HUES64 (cell line): ENCODE measurements around the gene RHOD.

Experiments
- H3K27ac ChIP-seq: 2 replicates; pipeline ENCODE4 v1.7.0; 2013; ENCODE audit warnings: low read depth, low read length, inconsistent platforms
- H3K27me3 ChIP-seq: 2 replicates; pipeline ENCODE4 v1.6.1; 2013; ENCODE audit warnings: mild to moderate bottlenecking, low read length; ENCODE audit not compliant: insufficient read depth
- H3K36me3 ChIP-seq: 2 replicates; pipeline ENCODE4 v1.6.1; 2013; ENCODE audit warnings: mild to moderate bottlenecking, low read length; ENCODE audit not compliant: insufficient read depth
- H3K4me1 ChIP-seq: 2 replicates; pipeline ENCODE4 v1.6.1; 2013; ENCODE audit warnings: mild to moderate bottlenecking, low read length, moderate library complexity; ENCODE audit not compliant: insufficient read depth
- H3K4me3 ChIP-seq: 2 replicates; pipeline ENCODE4 v1.5.1; 2013; ENCODE audit warnings: mild to moderate bottlenecking, low read length, moderate library complexity
- H3K9ac ChIP-seq: 2 replicates; pipeline ENCODE4 v1.6.1; 2013; ENCODE audit warnings: mild to moderate bottlenecking, low read depth, low read length
- H3K9me3 ChIP-seq: 2 replicates; pipeline ENCODE4 v1.6.1; 2013; ENCODE audit warnings: low read depth, low read length; ENCODE audit not compliant: insufficient read depth
- WGBS: fragments of 150-250, 120-280 bp; methylation state at CpG from one replicate; pipeline ENCODE4 v1.1.7; 2013; ENCODE audit warnings: missing lambda C conversion rate; 5-methylcytosine and 5-hydroxymethylcytosine counted together

The RHOD gene

DNA sequence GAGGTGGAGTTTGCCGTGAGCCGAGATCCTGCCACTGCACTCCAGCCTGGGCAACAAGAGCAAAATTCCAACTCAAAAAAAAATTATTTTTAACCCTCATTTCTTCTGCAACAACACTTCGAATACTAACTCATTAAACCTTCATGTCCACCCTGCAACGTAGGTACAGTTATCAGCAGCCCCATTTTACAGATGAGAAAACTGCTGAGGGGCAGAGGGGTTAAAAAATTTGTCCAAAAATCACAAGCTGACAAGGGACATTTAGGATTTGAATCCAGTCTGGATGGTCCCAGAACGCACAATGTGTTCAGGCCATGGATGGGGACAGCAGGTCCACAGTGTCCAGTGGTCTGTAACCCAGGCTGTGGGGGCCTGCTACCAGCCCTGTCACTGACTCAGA, 29.0 kb downstream of the RHOD start:
- WGBS: 97% methylated on average over 5 of the region's 5 CpGs
- no peak overlapping the region for H3K27ac ChIP-seq
- no peaks in the 10 kb centered on the region for H3K36me3 ChIP-seq

DNA sequence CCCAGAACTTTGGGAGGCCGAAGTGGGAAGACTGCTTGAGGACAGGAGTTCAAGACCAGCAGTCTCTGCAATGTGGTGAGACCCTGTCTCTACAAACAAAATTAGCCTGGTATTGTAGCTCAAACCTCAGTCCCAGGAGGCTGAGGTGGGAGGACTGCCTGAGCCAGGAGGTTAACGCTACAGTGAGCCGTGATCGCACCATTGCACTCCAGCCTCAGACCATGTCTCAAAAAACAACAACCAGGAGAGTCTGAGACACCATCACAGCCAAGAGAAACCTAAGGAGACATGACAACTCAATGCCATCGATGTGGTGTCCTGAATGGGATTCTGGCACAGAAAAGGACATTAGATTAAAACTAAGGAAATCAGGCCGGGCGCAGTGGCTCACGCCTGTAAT, 34.1 kb downstream of the RHOD start:
- Histone ChIP-seq H3K27ac (no peak overlapping the region), H3K4me1 (no peaks in the 10 kb centered on the region), H3K9ac (no peak overlapping the region), H3K4me3 (no peak overlapping the region), H3K9me3 (no peaks in the 10 kb centered on the region), H3K27me3 (no peaks in the 10 kb centered on the region), H3K36me3 (no peaks in the 10 kb centered on the region)
- 95% methylated on average over 8 of the region's 8 CpGs for WGBS

More for the DNA sequence above, 29.0 kb downstream of the RHOD start:
- Histone ChIP-seq H3K9me3 (no peaks in the 10 kb centered on the region), H3K4me3 (no peak overlapping the region), H3K4me1 (no peaks in the 10 kb centered on the region), H3K27me3 (no peaks in the 10 kb centered on the region), H3K9ac (no peak overlapping the region)

DNA sequence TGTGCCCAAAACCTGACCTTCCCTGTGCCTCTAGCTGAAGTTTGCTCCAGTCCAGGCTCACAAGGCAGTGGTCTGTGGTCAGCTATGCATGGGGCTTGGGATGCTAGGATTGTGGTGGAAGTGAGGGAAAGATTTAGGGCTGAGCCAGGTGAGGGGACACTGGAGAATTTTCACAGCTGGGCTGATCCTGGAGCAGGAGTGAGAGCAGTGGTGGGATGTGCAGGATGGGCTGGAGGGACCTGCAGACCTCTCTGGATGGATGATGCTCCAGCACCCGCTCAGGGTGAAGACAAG, 38.5 kb downstream of the RHOD start:
- Histone ChIP-seq H3K36me3 (no peaks in the 10 kb centered on the region), H3K27me3 (no peaks in the 10 kb centered on the region), H3K27ac (no peak overlapping the region), H3K4me1 (no peaks in the 10 kb centered on the region), H3K4me3 (no peak overlapping the region), H3K9ac (no peak overlapping the region), H3K9me3 (no peaks in the 10 kb centered on the region)
- WGBS: 96% methylated on average over 1 of the region's 1 CpG

DNA sequence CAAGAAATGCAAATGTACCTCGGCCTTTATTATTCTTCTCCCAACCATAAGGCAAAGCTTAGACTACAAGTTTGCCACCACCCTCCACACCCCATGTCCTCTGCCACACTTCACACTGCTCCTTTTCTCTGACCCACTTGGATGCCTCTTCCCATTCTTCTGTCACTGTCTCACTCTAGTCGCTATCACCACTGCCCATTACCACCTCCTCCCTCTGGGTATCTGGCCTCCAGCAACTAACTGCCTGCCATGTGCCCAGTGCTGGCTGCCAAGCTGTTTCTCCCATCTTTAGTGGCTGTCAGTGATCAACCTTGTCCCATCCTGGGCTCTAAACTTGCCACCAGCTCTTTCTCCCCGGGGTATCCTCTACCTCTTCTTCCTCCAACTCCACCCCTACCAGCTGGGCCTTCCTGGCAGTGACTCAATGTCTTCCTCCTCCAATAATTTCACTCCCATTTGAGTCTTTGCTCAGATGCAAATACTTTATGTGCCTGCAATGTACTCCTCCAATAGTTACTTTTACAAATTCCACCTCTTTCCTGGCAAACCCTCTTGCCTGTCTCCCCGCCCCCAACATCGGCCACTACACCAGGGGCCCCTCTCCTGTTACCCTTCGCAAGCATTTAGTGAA, 42.3 kb downstream of the RHOD start:
- Histone ChIP-seq H3K36me3 (no peaks in the 10 kb centered on the region), H3K9ac (no peak overlapping the region), H3K4me3 (no peak overlapping the region), H3K27ac (no peak overlapping the region), H3K9me3 (no peaks in the 10 kb centered on the region), H3K27me3 (no peaks in the 10 kb centered on the region), H3K4me1 (no peaks in the 10 kb centered on the region)
- 89% methylated on average over 6 of the region's 6 CpGs for WGBS

DNA sequence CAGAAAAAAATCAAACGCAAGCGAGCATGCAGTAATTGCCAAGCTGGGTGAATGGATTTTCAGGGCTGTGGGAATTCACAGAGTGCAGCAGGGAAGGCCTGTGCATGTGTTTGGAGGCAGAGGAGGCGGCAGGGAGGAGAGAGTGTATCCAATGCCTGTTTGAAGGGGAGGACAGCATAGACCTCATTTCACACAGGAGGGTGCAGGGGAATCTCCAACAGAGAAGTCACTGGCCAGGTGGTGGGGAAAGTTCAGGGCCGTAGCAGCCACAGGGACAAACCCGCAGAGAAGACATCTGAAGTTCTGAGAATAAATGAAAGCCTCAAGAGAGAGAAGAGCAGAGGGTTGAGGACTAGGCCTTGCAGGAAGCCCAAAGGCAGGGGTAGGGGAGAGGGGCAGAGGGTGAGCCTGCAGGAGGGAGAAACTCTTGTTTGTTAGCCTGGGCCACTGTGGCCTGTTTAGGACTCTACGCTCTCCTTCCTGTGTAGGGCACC, 43.2 kb downstream of the RHOD start:
- no peaks in the 10 kb centered on the region for H3K9me3 ChIP-seq
- no peaks in the 10 kb centered on the region for H3K4me1 ChIP-seq
- H3K36me3 ChIP-seq: no peaks in the 10 kb centered on the region
- WGBS: 92% methylated on average over 6 of the region's 6 CpGs
- H3K27ac ChIP-seq: no peak overlapping the region
- no peaks in the 10 kb centered on the region for H3K27me3 ChIP-seq
- H3K4me3 ChIP-seq: no peak overlapping the region
- no peak overlapping the region for H3K9ac ChIP-seq

DNA sequence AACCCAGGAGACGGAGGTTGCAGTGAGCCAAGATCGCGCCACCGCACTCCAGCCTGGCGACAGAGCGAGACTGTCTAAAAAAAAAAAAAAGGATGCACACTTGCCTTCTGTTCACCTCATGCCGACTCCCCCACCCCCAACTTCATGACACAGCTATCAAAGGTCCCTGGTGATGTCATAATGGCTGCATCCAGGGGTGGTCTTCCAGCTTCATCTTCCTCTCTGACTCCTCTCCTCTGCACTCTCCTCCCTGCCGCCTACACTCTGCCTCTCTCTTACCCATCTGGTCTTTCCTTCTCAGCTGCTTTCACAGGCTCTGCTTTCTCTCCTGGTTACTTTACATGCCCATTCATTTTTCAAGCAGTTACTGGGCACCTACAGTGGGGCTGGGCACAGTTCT, 46.0 kb downstream of the RHOD start:
- no peak overlapping the region for H3K4me3 ChIP-seq
- 92% methylated on average over 8 of the region's 8 CpGs for WGBS
- no peak overlapping the region for H3K9ac ChIP-seq
- no peak overlapping the region for H3K27ac ChIP-seq
- H3K4me1 ChIP-seq: no peaks in the 10 kb centered on the region
- no peaks in the 10 kb centered on the region for H3K9me3 ChIP-seq
- no peaks in the 10 kb centered on the region for H3K36me3 ChIP-seq
- no peaks in the 10 kb centered on the region for H3K27me3 ChIP-seq

DNA sequence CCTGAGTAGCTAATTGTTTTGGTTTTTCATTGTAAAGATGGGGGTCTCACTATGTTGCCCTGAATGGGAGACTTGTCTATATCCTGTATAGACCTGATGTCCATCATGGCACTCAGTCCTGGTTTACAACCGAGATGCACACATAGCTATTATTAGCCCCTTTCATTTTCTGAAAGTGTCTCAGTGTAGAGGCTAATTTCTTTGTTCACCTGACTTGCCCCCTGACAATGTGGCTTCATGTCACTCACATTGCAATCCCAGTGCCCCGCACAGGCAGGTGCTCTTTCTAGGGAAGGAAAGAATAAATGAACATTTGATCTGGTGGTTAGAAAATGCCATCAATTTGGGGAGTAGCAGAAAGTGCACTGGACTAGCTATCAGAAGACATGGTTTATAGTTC, 49.3 kb downstream of the RHOD start:
- Histone ChIP-seq H3K4me3 (no peak overlapping the region), H3K4me1 (no peaks in the 10 kb centered on the region), H3K27me3 (no peaks in the 10 kb centered on the region), H3K9me3 (no peaks in the 10 kb centered on the region), H3K27ac (no peak overlapping the region), H3K9ac (no peak overlapping the region), H3K36me3 (no peaks in the 10 kb centered on the region)
- WGBS: 83% methylated on average over 2 of the region's 2 CpGs

DNA sequence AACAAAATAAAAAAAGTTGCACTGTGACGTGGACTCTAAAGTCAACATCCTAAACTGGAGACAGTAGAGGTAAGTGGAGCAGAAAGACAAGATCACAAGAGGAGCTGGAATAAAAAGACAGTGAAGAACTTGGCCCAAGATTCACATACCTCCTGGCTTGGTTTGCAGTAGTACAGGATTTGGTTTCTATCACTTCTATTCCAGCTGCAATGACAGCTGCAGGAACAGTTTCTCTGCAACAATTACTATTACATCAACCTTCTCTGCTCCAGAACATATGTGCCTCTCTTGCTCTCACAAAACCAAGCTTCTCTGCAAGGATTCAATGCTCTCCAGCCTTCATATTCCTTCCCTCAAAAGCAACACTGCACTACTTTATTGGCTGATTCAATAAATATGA, 54.6 kb downstream of the RHOD start:
- no peak overlapping the region for H3K27ac ChIP-seq

DNA sequence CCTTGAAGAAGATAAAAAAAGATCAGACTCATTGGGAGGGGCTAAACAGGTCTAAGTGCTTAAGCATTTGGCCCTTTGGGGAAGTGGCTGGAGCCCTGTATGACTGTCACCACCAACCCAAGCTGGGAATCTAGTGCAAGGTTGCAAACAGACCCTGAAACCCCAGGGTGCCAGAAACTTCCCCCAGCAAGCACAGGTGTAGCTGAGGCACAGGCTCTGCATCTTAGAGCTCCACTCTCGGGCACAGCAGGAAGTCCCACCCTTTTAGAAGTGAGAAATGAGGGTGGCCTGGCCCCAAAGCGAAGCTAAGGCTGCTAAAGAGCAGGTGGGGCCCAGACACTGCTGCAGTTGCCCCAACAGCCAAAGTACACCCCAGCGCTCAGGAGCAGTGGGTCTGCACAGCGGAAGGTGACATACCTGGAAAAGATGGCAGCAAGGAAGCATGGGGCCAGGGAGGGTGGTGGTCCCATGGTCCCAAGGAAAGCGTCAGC, 56.6 kb downstream of the RHOD start:
- WGBS: 80% methylated on average over 5 of the region's 5 CpGs
- Histone ChIP-seq H3K27ac (no peak overlapping the region), H3K27me3 (peaks cover 11% of the 10 kb centered on the region; the same call in 1 of the 2 replicates), H3K4me1 (peaks cover 14% of the 10 kb centered on the region), H3K4me3 (no peak overlapping the region), H3K36me3 (no peaks in the 10 kb centered on the region), H3K9me3 (no peaks in the 10 kb centered on the region), H3K9ac (no peak overlapping the region)

More for the DNA sequence above, 54.6 kb downstream of the RHOD start:
- Histone ChIP-seq H3K4me3 (no peak overlapping the region), H3K9me3 (no peaks in the 10 kb centered on the region), H3K27me3 (no peaks in the 10 kb centered on the region), H3K4me1 (0 out of 2 replicates have a peak, but pooled peaks cover 4% of the 10 kb centered on the region), H3K9ac (no peak overlapping the region), H3K36me3 (no peaks in the 10 kb centered on the region)
- WGBS: 95% methylated on average over 1 of the region's 1 CpG

DNA sequence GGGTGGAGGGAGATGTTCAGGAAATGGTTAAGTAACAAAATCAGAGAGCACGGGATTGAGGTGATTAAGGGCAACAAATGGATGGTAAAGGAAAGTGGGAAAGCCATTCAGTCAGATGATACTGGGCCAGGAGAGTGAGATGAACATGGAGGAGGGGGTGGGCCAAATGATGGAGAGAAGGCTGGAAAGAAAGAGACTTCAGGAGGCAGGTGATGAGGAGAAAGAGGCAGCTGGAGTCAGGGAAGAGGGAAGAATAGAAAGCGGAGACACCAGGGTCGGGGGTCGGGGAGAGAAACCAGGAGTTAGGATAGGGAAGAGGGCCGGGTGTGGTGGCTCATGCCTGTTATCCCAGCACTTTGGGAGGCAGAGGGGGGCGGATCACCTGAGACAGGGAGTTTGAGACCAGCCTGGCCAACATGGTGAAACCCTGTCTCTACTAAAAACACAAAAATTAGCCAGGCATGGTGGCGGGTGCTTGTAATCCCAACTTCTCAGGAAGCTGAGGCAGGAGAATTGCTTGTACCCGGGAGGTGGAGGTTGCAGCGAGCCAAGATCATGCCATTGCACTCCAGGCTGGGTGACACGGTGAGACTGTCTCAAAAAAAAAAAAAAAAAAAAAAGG, 57.7 kb downstream of the RHOD start:
- H3K4me3 ChIP-seq: no peak overlapping the region
- peaks cover 14% of the 10 kb centered on the region for H3K4me1 ChIP-seq
- no peaks in the 10 kb centered on the region for H3K9me3 ChIP-seq
- H3K36me3 ChIP-seq: no peaks in the 10 kb centered on the region
- H3K27ac ChIP-seq: no peak overlapping the region
- H3K27me3 ChIP-seq: peaks cover 11% of the 10 kb centered on the region; the same call in 1 of the 2 replicates
- 87% methylated on average over 10 of the region's 10 CpGs for WGBS
- no peak overlapping the region for H3K9ac ChIP-seq

DNA sequence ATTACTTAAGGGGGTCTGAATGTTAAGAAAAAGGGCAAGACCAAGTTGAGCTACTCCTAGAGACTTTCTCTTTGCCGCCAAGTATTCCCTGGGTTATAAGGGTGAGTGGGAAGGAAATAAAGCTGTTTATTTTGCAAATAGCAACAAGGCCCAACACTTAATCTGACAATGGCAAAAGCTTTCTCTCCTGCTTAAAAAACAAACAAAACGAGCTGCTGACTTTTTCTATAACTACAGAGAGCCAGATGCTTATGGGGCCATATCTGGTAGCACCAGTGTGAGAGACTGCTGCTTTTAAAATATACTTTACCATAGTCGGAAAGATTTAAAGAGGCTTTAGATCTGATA, 60.1 kb downstream of the RHOD start:
- H3K27me3 ChIP-seq: peaks cover 11% of the 10 kb centered on the region; the same call in 1 of the 2 replicates
- H3K36me3 ChIP-seq: peaks cover 4% of the 10 kb centered on the region; the same call in 1 of the 2 replicates
- H3K4me1 ChIP-seq: peaks cover 22% of the 10 kb centered on the region
- peak overlapping the region; percentile 79; the same call in 1 of the 2 replicates for H3K4me3 ChIP-seq
- no peak overlapping the region for H3K9ac ChIP-seq
- H3K9me3 ChIP-seq: no peaks in the 10 kb centered on the region
- WGBS: 66% methylated on average over 3 of the region's 3 CpGs
- no peak overlapping the region for H3K27ac ChIP-seq
